Heart left ventricle (tissue), 16 donors: ENCODE results near the gene TPRKB. TPM values are rescaled to one million over a fixed set of nuclear protein-coding genes. Genes with fewer than 3 reads are reported as not detected.
"Not testable (repeated sequence)": the region's sequence is repeated elsewhere in the genome, so short reads cannot be mapped to it uniquely, and the experiment has no call there.

Experiments used
- ATAC-seq, 4 donors: fragments of 200-7000 bp; cut with Tn5 transposase; one replicate each; pipeline ENCODE4 v1.9.1; 2020 to 2022; ENCODE audit warnings: moderate library complexity in 4 of 4, mild to moderate bottlenecking in 3 of 4, moderate number of reproducible peaks in 1 of 4
- DNase-seq, 5 donors: peaks; one replicate each; pipeline ENCODE4 v3.0.0-alpha.2; 2020
- H3K27ac ChIP-seq, 12 donors: fragments of 200-600 bp; sonication (generic) in 4 of 12; one replicate each; pipeline versions ENCODE4 v1.5.0 to v1.8.0; 2016 to 2022; ENCODE audit warnings: mild to moderate bottlenecking in 2 of 12
- H3K27me3 ChIP-seq, 9 donors: fragments of 200-600 bp; sonication (generic) in 2 of 9; one replicate each; pipeline versions ENCODE4 v1.5.1 to v1.8.0; 2016 to 2022; ENCODE audit warnings: mild to moderate bottlenecking in 3 of 9
- H3K36me3 ChIP-seq, 9 donors: fragments of 200-600 bp; sonication (generic) in 2 of 9; one replicate each; pipeline versions ENCODE4 v1.5.0 to v1.8.0; 2018 to 2022; ENCODE audit warnings: mild to moderate bottlenecking in 2 of 9
- H3K4me1 ChIP-seq, 12 donors: fragments of 200-600 bp; sonication (generic) in 4 of 12; one replicate each; pipeline versions ENCODE4 v1.5.0 to v1.8.0; 2016 to 2022; ENCODE audit warnings: mild to moderate bottlenecking in 3 of 12
- H3K4me3 ChIP-seq, 12 donors: fragments of 200-600 bp; sonication (generic) in 4 of 12; one replicate each; pipeline versions ENCODE4 v1.5.0 to v1.8.0; 2017 to 2022; ENCODE audit warnings: mild to moderate bottlenecking in 9 of 12, moderate library complexity in 4 of 12
- H3K9me3 ChIP-seq, 12 donors: fragments of 200-600 bp; sonication (generic) in 4 of 12; one replicate each; pipeline versions ENCODE4 v1.5.0 to v1.8.0; 2016 to 2022; ENCODE audit warnings: mild to moderate bottlenecking in 1 of 12
- CTCF ChIP-seq, 12 donors: fragments of 200-600 bp; sonication (generic) in 4 of 12; IDR thresholded peaks; one replicate each; pipeline versions ENCODE4 v1.5.0 to v1.8.0; 2018 to 2022; ENCODE audit warnings: antibody characterized with exemption in 12 of 12, mild to moderate bottlenecking in 5 of 12
- POLR2A ChIP-seq, 2 donors: fragments of 450-650 bp; IDR thresholded peaks; one replicate each; pipeline ENCODE4 v1.6.1; 2017; ENCODE audit warnings: antibody characterized with exemption in 2 of 2, mild to moderate bottlenecking in 2 of 2, moderate library complexity in 2 of 2
- WGBS, 4 donors: extraction: QIAGEN DNeasy Blood & Tissue Kit in 2 of 4; methylation state at CpG; one replicate each; pipeline versions ENCODE4 v1.1.5 to v1.1.7; 2013 to 2018; 5-methylcytosine and 5-hydroxymethylcytosine counted together
- intact Hi-C, 10 donors: fragments of 100-400 bp; cut with DNase I; formaldehyde crosslinking; loops; one replicate each; pipeline versions ENCODE4 v1.11.1 to v1.14.2; 2022
- polyA plus RNA-seq, 2 donors: library from polyadenylated mRNA; stranded (reverse); fragments of 200-250 nt; gene quantifications; one replicate each; pipeline ENCODE4 v1.2.3, GENCODE V29; 2013
- total RNA-seq, 9 donors: library from RNA; depleted of rRNA in 2 of 9; stranded (reverse); fragments of >200 nt in 2 of 9; fragmentation: NEBNext Ultra II Directional in 3 of 9; extraction: Animal tissue kit (Norgen Biotek cat#: 25700) in 3 of 9; gene quantifications; one replicate each; pipeline versions ENCODE4 v1.1.0 to v1.2.4, GENCODE V29; 2016 to 2023
- donor health status: ischemic (EF 13 %, LVEDD 7.1; RV severe dilation, severe dysfunction).
- donor health status: healthy with polysubstance abuse.
- donor health status: DM: no; HTN: yes; CAD: no.
- donor health status: DM: no; HTN: no; CAD: no.
- donor health status: ischemic (EF 25% LVEDD 6.9; RV normal size, moderate dysfunction).
- donor health status: ischemic (EF 25% LVEDD 5.7; RV mildly dilated, moderate dysfunction).
- donor health status: healthy.
- donor health status: DM: yes; HTN: yes; CAD: no.
- donor health status: ischemic (EF 35%, LVEDD 5.7; RV mildly dilated, moderate dysfunction).
- donor health status: nonischemic (EF 11% LVEDD 7.7; RV severe dilation, severe dysfunction).
- donor health status: DM: yes; HTN: yes; CAD: no.
- donor health status: PGD.
- donor health status: ischemic (EF 29% LVEDD 5.4; RV normal size, mild dysfunction).
- donor health status: nonischemic (EF 23%, LVEDD 6.1; RV moderate dilation, normal function).

Gene TPRKB
- total and polyA plus RNA-seq, 11 donors = 16.1 to 87.6 (median 31.5) TPM

- Histone ChIP-seq H3K4me1 (peaks cover 0 to 16% (median 0%) of the 10 kb centered on the region in 12 donors), H3K9me3 (no peaks in the 10 kb centered on the region), H3K4me3 (no peak overlapping the region), H3K36me3 (no peaks in the 10 kb centered on the region), H3K27me3 (no peaks in the 10 kb centered on the region), H3K27ac (peak overlapping the region in 1 of 12 donors; percentile 28)
- WGBS, 4 donors = 88 to 100% (median 94%) methylated on average over 3 of the region's 3 CpGs
- ATAC-seq = no peak
- intact Hi-C loops = loop anchor here in 3 of 10 donors (10.0 kb wide), 1 partner anchor 75 kb away; no protein-coding TSS in a partner anchor
- no peak for DNase-seq
- TF ChIP-seq CTCF (IDR thresholded peaks at IDR 0.05) = no peak
- TF ChIP-seq POLR2A (IDR thresholded peaks at IDR 0.05) = no peak
Measured at GRCh38 chr2:73699437-73699836, 37.7 kb downstream of the TPRKB start.

DNA sequence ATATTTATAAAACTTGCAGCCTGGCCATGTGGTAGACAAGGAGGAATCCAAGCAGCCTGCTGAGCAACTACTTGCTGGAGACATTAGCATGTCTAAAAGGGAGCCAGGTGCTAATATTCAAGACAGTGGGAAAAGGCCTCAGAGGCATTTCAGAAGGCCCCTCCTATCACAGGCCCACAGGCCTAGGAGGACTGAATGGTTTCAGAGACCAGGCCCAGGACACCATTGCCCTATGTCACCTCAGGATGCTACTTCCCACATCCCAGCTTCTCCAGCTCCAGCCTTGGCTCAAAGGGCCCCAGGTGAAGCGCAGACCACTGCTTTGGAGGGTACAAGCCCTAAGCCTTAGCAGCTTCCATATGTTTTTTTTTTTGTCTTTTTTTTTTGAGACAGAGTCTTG lies 39.0 kb downstream of the TPRKB start:
- no peak for TF ChIP-seq POLR2A (IDR thresholded peaks at IDR 0.05)
- no peak for TF ChIP-seq CTCF (IDR thresholded peaks at IDR 0.05)
- H3K4me1 ChIP-seq = peaks cover 0 to 16% (median 0%) of the 10 kb centered on the region in 12 donors
- ATAC-seq (no peak), DNase-seq (no peak)
- H3K9me3 ChIP-seq = no peaks in the 10 kb centered on the region
- H3K27me3 ChIP-seq = no peaks in the 10 kb centered on the region
- no peak overlapping the region for H3K4me3 ChIP-seq
- intact Hi-C loops = loop anchor here in 3 of 10 donors (10.0 kb wide), 1 partner anchor 77 kb away; no protein-coding TSS in a partner anchor
- H3K36me3 ChIP-seq = no peaks in the 10 kb centered on the region
- WGBS, 4 donors = 79 to 89% (median 85%) methylated on average over 1 of the region's 1 CpG
- H3K27ac ChIP-seq = no peak overlapping the region

DNA sequence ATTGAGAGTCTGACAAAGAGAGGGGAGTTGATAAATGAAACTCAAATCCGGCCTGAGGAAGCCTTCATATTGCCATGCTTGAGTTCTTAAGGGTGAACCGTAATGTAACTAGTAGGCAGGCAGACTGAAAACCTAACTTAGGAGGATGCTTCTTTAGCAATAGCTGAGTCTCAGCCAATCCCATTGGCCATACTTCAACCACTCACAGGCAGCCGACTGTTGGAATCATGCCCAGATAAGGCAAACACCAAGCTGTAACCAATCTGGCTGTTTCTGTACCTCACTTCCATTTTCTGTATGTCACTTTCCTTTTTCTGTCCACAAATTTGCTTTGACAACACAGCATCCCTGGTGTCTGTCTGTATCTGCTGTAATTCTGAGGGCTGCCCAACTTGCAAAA lies 39.5 kb downstream of the TPRKB start:
- intact Hi-C loops = loop anchor here in 3 of 10 donors (10.0 kb wide), 1 partner anchor 77 kb away; no protein-coding TSS in a partner anchor
- 65 to 81% (median 72%) methylated on average over 3 of the region's 3 CpGs for WGBS, 4 donors
- H3K4me1 ChIP-seq = peaks cover 0 to 16% (median 0%) of the 10 kb centered on the region in 12 donors
- no peak for ATAC-seq
- H3K27ac ChIP-seq = no peak overlapping the region
- H3K36me3 ChIP-seq = no peaks in the 10 kb centered on the region
- no peak for DNase-seq
- no peaks in the 10 kb centered on the region for H3K9me3 ChIP-seq
- no peaks in the 10 kb centered on the region for H3K27me3 ChIP-seq
- no peak for TF ChIP-seq CTCF (IDR thresholded peaks at IDR 0.05)
- H3K4me3 ChIP-seq = no peak overlapping the region

- not testable (repeated sequence) for H3K36me3 ChIP-seq, ATAC-seq, H3K27ac ChIP-seq, H3K27me3 ChIP-seq, H3K9me3 ChIP-seq, DNase-seq, H3K4me3 ChIP-seq
- intact Hi-C loops = loop anchor here in 3 of 10 donors (10.0 kb wide), 1 partner anchor 78 kb away; no protein-coding TSS in a partner anchor
- 85 to 93% (median 91%) methylated on average over 1 of the region's 1 CpG for WGBS, 4 donors
- peaks cover 0 to 12% (median 0%) of the 10 kb centered on the region in 12 donors for H3K4me1 ChIP-seq
Measured at GRCh38 chr2:73696985-73697384, 40.2 kb downstream of the TPRKB start.

DNA sequence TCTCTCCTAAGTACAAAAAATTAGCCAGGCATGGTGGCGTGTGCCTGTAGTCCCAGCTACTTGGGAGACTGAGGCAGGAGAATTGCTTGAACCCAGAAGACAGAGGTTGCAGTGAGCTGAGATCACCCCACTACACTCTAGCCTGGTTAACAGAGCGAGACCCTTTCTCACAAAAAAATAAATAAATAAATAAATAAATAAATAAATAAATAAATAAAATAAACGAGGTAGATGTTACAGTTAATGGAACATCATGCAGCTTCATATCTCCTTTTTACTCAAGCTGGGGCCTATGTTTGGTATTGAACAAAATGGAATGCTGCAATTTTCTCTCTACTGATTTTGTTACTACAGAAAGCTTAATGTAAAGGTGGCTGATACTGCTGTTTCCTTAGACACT lies 40.6 kb downstream of the TPRKB start:
- not testable (repeated sequence) for H3K4me1 ChIP-seq, H3K27ac ChIP-seq, H3K36me3 ChIP-seq, H3K4me3 ChIP-seq, H3K9me3 ChIP-seq, ATAC-seq, H3K27me3 ChIP-seq, DNase-seq
- intact Hi-C loops = loop anchor here in 3 of 10 donors (10.0 kb wide), 1 partner anchor 78 kb away; no protein-coding TSS in a partner anchor
- 82 to 93% (median 90%) methylated on average over 3 of the region's 3 CpGs for WGBS, 4 donors
